H1 (cell line): Measurements from ENCODE around the gene ULBP1. TPM values are rescaled to one million over a fixed set of nuclear protein-coding genes. Genes with fewer than 3 reads are reported as not detected.

Experiments used
- EP300 ChIP-seq, 2 experiments: IDR thresholded peaks; 1 replicate in 1 of 2; 2 replicates in 1 of 2; pipeline ENCODE4 v1.6.1; 2011 to 2012; ENCODE audit warnings: low read depth in 2 of 2, low read length in 2 of 2, mild to moderate bottlenecking in 2 of 2, borderline replicate concordance in 1 of 2, inconsistent platforms in 1 of 2, moderate library complexity in 1 of 2
- RFX5 ChIP-seq: IDR thresholded peaks from 2 replicates; pipeline ENCODE4 v1.6.1; 2011; ENCODE audit warnings: low read depth, low read length, improper control_type of control experiment, borderline replicate concordance
- RNF2 ChIP-seq: fragments of 200-900, 300-1000 bp; sonication (generic); IDR thresholded peaks from 2 replicates; pipeline ENCODE4 v1.7.1; 2016; ENCODE audit warnings: borderline replicate concordance, low read depth, mild to moderate bottlenecking, antibody characterized with exemption, low read length; ENCODE audit not compliant: poor library complexity, severe bottlenecking; ENCODE audit errors: missing control alignments
- SP2 ChIP-seq: IDR thresholded peaks from 2 replicates; pipeline ENCODE4 v1.6.1; 2012; ENCODE audit warnings: mild to moderate bottlenecking, low read length, inconsistent platforms
- USF2 ChIP-seq: IDR thresholded peaks from 2 replicates; pipeline ENCODE4 v1.6.1; 2011; ENCODE audit warnings: low read length, improper control_type of control experiment
- polyA plus RNA-seq, 7 experiments: library from polyadenylated mRNA; depleted of rRNA in 3 of 7; stranded (reverse) in 5 of 7; unstranded in 2 of 7; fragments of >200 nt in 5 of 7; fragments of 200-250 nt in 2 of 7; gene quantifications; 1 replicate in 5 of 7; 2 replicates in 1 of 7; 4 replicates in 1 of 7; pipeline versions ENCODE4 v1.2.1 to v1.2.3, GENCODE V29; 2011 to 2013; ENCODE audit warnings: missing spikeins in 2 of 7, mixed read lengths in 2 of 7
- total RNA-seq: library from RNA; stranded (reverse); fragmentation: NEBNext Ultra II Directional; extraction: Animal tissue kit (Norgen Biotek cat#: 25700); gene quantifications from 2 replicates; pipeline ENCODE4 v1.2.1, GENCODE V29; 2021

Gene ULBP1
- total and polyA plus RNA-seq, 2 of the 8 experiments (the other 6 are each of a cell fraction or from before 2014, with no cell fraction given), result 0.32 to 0.60 TPM

- no peak for TF ChIP-seq EP300 (IDR thresholded peaks at IDR 0.05; ENCODE audit: borderline replicate concordance in 1 of 2, low read depth in 2 of 2, low read length in 2 of 2)
- no peak for TF ChIP-seq RNF2
- no peak for TF ChIP-seq USF2
- TF ChIP-seq RFX5, result no peak
- TF ChIP-seq SP2, result no peak
These were observed 26.5 kb downstream of the ULBP1 start (continued) for GRCh38 chr6:149990212-149990660.
